CD4-positive, CD25-positive, alpha-beta regulatory T cell (primary cell): ENCODE results near the gene ERCC5. TPM values are rescaled to one million over a fixed set of nuclear protein-coding genes. Genes with fewer than 3 reads are reported as not detected.

Source experiments
- ATAC-seq, 2 donors: fragments of 150-1000 bp; cut with Tn5 transposase; one replicate each; pipeline ENCODE4 v1.10.0; 2021; ENCODE audit warnings: low read depth in 2 of 2, moderate number of reproducible peaks in 2 of 2, moderate library complexity in 1 of 2
- DNase-seq, 3 donors: peaks; one replicate each; pipeline versions ENCODE4 v3.0.0 to v3.0.0-alpha.2; 2012 to 2022; ENCODE audit warnings: mixed read lengths in 1 of 3
- H3K27ac ChIP-seq: one replicate; pipeline ENCODE4 v1.7.0; 2013; ENCODE audit warnings: mild to moderate bottlenecking, low read length; ENCODE audit not compliant: insufficient read depth, poor library complexity, severe bottlenecking
- H3K27me3 ChIP-seq: one replicate; pipeline ENCODE4 v1.7.0; 2013; ENCODE audit warnings: low read length; ENCODE audit not compliant: control insufficient read depth, insufficient read depth
- H3K36me3 ChIP-seq: one replicate; pipeline ENCODE4 v1.7.0; 2013; ENCODE audit warnings: mild to moderate bottlenecking, low read length, moderate library complexity; ENCODE audit not compliant: control insufficient read depth, insufficient read depth
- H3K4me1 ChIP-seq: 2 replicates; pipeline ENCODE4 v1.7.0; 2013; ENCODE audit warnings: mild to moderate bottlenecking, low read length; ENCODE audit not compliant: insufficient read depth, control insufficient read depth, poor library complexity, severe bottlenecking
- H3K4me3 ChIP-seq: one replicate; pipeline ENCODE4 v1.7.0; 2013; ENCODE audit warnings: low read depth, mild to moderate bottlenecking, low read length, moderate library complexity
- H3K9me3 ChIP-seq, 2 experiments: 1 replicate in 1 of 2; 2 replicates in 1 of 2; pipeline ENCODE4 v1.7.0; 2013; ENCODE audit warnings: low read length in 2 of 2, mild to moderate bottlenecking in 1 of 2, moderate library complexity in 1 of 2; ENCODE audit not compliant: control insufficient read depth in 2 of 2
- H3K27ac Mint-ChIP-seq, 3 donors: one replicate each; pipeline ENCODE4 v1.8.0; 2020 to 2022; ENCODE audit warnings: mild to moderate bottlenecking in 3 of 3, mixed read lengths in 3 of 3, moderate library complexity in 2 of 3
- H3K27me3 Mint-ChIP-seq: one replicate; pipeline ENCODE4 v1.8.0; 2022; ENCODE audit warnings: mild to moderate bottlenecking, mixed read lengths
- H3K36me3 Mint-ChIP-seq: one replicate; pipeline ENCODE4 v1.8.0; 2020; ENCODE audit warnings: mixed read lengths
- H3K4me1 Mint-ChIP-seq, 4 donors: one replicate each; pipeline ENCODE4 v1.8.0; 2020 to 2022; ENCODE audit warnings: mixed read lengths in 4 of 4, mild to moderate bottlenecking in 1 of 4
- H3K4me3 Mint-ChIP-seq, 4 donors: one replicate each; pipeline ENCODE4 v1.8.0; 2020 to 2022; ENCODE audit warnings: mild to moderate bottlenecking in 4 of 4, mixed read lengths in 4 of 4, moderate library complexity in 3 of 4
- H3K9me3 Mint-ChIP-seq, 7 donors: one replicate each; pipeline ENCODE4 v1.8.0; 2020 to 2022; ENCODE audit warnings: mixed read lengths in 7 of 7, mild to moderate bottlenecking in 3 of 7, moderate library complexity in 2 of 7
- polyA plus RNA-seq, 4 donors: library from polyadenylated mRNA; unstranded; fragments of 300-500 nt; fragmentation: Illumina TruSeq; gene quantifications; one replicate each; pipeline ENCODE4 v1.2.3, GENCODE V29; 2021
- total RNA-seq: library from RNA; stranded (reverse); gene quantifications from one replicate; pipeline ENCODE4 v1.2.3, GENCODE V29; 2022

Gene ERCC5
- total and polyA plus RNA-seq, 5 donors from 2014 or later: 44.3 to 104 (median 52.4) TPM

- no peaks in the 10 kb centered on the region for H3K9me3 Mint-ChIP-seq
- ATAC-seq: peak; percentile 45 to 48
- peaks cover 7% of the 10 kb centered on the region for H3K27me3 Mint-ChIP-seq
- H3K4me3 Mint-ChIP-seq: peak overlapping the region; percentile 96 to 100 (median 99)
- Histone ChIP-seq H3K36me3 (peaks cover 5% of the 10 kb centered on the region), H3K4me1 (peaks cover 46% of the 10 kb centered on the region), H3K27me3 (no peaks in the 10 kb centered on the region), H3K4me3 (peak overlapping the region; percentile 99), H3K9me3 (no peaks in the 10 kb centered on the region), H3K27ac (peak overlapping the region; percentile 98)
- peak overlapping the region; percentile 99 to 100 (median 100) for H3K27ac Mint-ChIP-seq
- peaks cover 6% of the 10 kb centered on the region for H3K36me3 Mint-ChIP-seq
- H3K4me1 Mint-ChIP-seq: peaks cover 21 to 53% (median 41%) of the 10 kb centered on the region in 4 donors
- DNase-seq: peak; percentile 43 to 77 (median 76)
Measured at GRCh38 chr13:102846261-102847015, 606 bp downstream of the ERCC5 start.

GRCh38 chr13:102847272-102848234, 1.7 kb downstream of the ERCC5 start:
- H3K9me3 Mint-ChIP-seq: no peaks in the 10 kb centered on the region
- Histone ChIP-seq H3K27ac (peak overlapping the region; percentile 98), H3K27me3 (no peaks in the 10 kb centered on the region), H3K4me3 (peak overlapping the region; percentile 99), H3K9me3 (no peaks in the 10 kb centered on the region), H3K36me3 (peaks cover 11% of the 10 kb centered on the region), H3K4me1 (peaks cover 48% of the 10 kb centered on the region)
- DNase-seq (peak in 2 of 3 donors; percentile 59 to 67), ATAC-seq (no peak)
- H3K36me3 Mint-ChIP-seq: peaks cover 6% of the 10 kb centered on the region
- peak overlapping the region; percentile 96 to 100 (median 99) for H3K4me3 Mint-ChIP-seq
- peak overlapping the region; percentile 99 to 100 (median 100) for H3K27ac Mint-ChIP-seq
- peaks cover 21 to 57% (median 46%) of the 10 kb centered on the region in 4 donors for H3K4me1 Mint-ChIP-seq
- peaks cover 7% of the 10 kb centered on the region for H3K27me3 Mint-ChIP-seq

GRCh38 chr13:102848956-102849355, 3.1 kb downstream of the ERCC5 start:
- Histone ChIP-seq H3K36me3 (peaks cover 25% of the 10 kb centered on the region), H3K9me3 (no peaks in the 10 kb centered on the region), H3K4me1 (peaks cover 55% of the 10 kb centered on the region), H3K4me3 (peak overlapping the region; percentile 23), H3K27me3 (no peaks in the 10 kb centered on the region), H3K27ac (peak overlapping the region; percentile 98)
- Mint-ChIP-seq H3K9me3 (no peaks in the 10 kb centered on the region), H3K4me3 (peak overlapping the region in 3 of 4 donors; percentile 1 to 70 (median 66)), H3K27ac (peak overlapping the region in 2 of 3 donors; percentile 36 to 93), H3K4me1 (peaks cover 28 to 69% (median 53%) of the 10 kb centered on the region in 4 donors), H3K27me3 (peaks cover 7% of the 10 kb centered on the region), H3K36me3 (peaks cover 12% of the 10 kb centered on the region)
- DNase-seq (no peak), ATAC-seq (no peak)

- H3K9me3 Mint-ChIP-seq: no peaks in the 10 kb centered on the region
- no peak for DNase-seq
- Histone ChIP-seq H3K36me3 (peaks cover 59% of the 10 kb centered on the region), H3K4me3 (no peak overlapping the region), H3K27me3 (no peaks in the 10 kb centered on the region), H3K27ac (peak overlapping the region; percentile 29), H3K9me3 (no peaks in the 10 kb centered on the region), H3K4me1 (peaks cover 40% of the 10 kb centered on the region)
- no peaks in the 10 kb centered on the region for H3K27me3 Mint-ChIP-seq
- no peak for ATAC-seq
- no peak overlapping the region for H3K27ac Mint-ChIP-seq
- H3K4me3 Mint-ChIP-seq: no peak overlapping the region
- peaks cover 32% of the 10 kb centered on the region for H3K36me3 Mint-ChIP-seq
- H3K4me1 Mint-ChIP-seq: peaks cover 37 to 72% (median 53%) of the 10 kb centered on the region in 4 donors
Measured at GRCh38 chr13:102852556-102852955, 6.7 kb downstream of the ERCC5 start.

GRCh38 chr13:102854675-102855074, 8.8 kb downstream of the ERCC5 start:
- Mint-ChIP-seq H3K9me3 (no peaks in the 10 kb centered on the region), H3K36me3 (peaks cover 45% of the 10 kb centered on the region), H3K27me3 (no peaks in the 10 kb centered on the region), H3K27ac (peak overlapping the region; percentile 78 to 88 (median 86)), H3K4me1 (peaks cover 41 to 55% (median 50%) of the 10 kb centered on the region in 4 donors), H3K4me3 (peak overlapping the region; percentile 52 to 90 (median 72))
- peaks cover 75% of the 10 kb centered on the region for H3K36me3 ChIP-seq
- H3K4me1 ChIP-seq: peaks cover 27% of the 10 kb centered on the region
- peak in 2 of 3 donors; percentile 6 to 57 for DNase-seq
- peak overlapping the region; percentile 40 for H3K4me3 ChIP-seq
- peak overlapping the region; percentile 49 for H3K27ac ChIP-seq
- no peaks in the 10 kb centered on the region for H3K9me3 ChIP-seq
- peak; percentile 47 to 76 for ATAC-seq
- no peaks in the 10 kb centered on the region for H3K27me3 ChIP-seq

DNA sequence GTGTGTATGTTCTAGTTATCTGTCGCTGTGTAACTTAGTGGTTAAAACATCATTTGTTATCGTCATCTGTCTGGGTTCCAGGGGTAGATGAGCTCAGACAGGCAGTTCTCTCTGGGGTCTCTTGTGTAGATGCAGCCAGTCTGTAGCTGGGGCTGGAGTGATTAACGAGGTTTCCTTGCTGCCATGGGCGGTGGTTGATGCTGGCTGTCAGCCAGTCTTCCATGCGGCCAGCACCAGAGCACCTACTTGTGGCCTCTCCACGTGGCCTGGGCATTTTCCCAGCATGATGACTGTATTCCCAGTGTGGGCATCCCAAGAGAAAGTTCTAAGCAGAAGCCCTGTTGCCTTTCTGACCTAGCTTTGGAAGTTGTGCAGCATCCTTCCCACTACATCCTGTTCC, 10.7 kb downstream of the ERCC5 start:
- Mint-ChIP-seq H3K27me3 (no peaks in the 10 kb centered on the region), H3K4me1 (peaks cover 38 to 44% (median 43%) of the 10 kb centered on the region in 4 donors)
- peaks cover 93% of the 10 kb centered on the region for H3K36me3 ChIP-seq

DNA sequence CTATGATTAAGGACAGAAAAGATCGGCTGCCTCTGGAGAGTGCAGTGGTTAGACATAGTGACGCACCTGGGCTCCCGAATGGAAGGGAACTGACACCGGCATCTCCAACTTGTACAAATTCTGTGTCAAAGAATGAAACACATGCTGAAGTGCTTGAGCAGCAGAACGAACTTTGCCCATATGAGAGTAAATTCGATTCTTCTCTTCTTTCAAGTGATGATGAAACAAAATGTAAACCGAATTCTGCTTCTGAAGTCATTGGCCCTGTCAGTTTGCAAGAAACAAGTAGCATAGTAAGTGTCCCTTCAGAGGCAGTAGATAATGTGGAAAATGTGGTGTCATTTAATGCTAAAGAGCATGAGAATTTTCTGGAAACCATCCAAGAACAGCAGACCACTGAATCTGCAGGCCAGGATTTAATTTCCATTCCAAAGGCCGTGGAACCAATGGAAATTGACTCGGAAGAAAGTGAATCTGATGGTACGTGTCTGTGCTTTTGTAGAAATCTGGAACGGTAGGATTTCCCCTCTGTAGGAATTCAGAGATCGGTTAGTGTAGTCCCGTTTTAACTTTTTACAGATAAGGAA, 16.9 kb downstream of the ERCC5 start:
- no peak overlapping the region for H3K27ac ChIP-seq
- H3K27ac Mint-ChIP-seq: peak overlapping the region in 1 of 3 donors; percentile 8
- H3K9me3 Mint-ChIP-seq: no peaks in the 10 kb centered on the region
- peaks cover 11 to 48% (median 29%) of the 10 kb centered on the region in 4 donors for H3K4me1 Mint-ChIP-seq
- peaks cover 11% of the 10 kb centered on the region for H3K4me1 ChIP-seq
- no peaks in the 10 kb centered on the region for H3K27me3 Mint-ChIP-seq
- DNase-seq: no peak
- no peaks in the 10 kb centered on the region for H3K27me3 ChIP-seq
- no peak for ATAC-seq
- H3K4me3 Mint-ChIP-seq: peak overlapping the region in 1 of 4 donors; percentile 22
- no peaks in the 10 kb centered on the region for H3K9me3 ChIP-seq
- peaks cover 98% of the 10 kb centered on the region for H3K36me3 ChIP-seq
- no peak overlapping the region for H3K4me3 ChIP-seq
- H3K36me3 Mint-ChIP-seq: peaks cover 67% of the 10 kb centered on the region

More for the DNA sequence above, 10.7 kb downstream of the ERCC5 start:
- Histone ChIP-seq H3K4me3 (no peak overlapping the region), H3K27me3 (no peaks in the 10 kb centered on the region), H3K4me1 (peaks cover 16% of the 10 kb centered on the region), H3K27ac (no peak overlapping the region), H3K9me3 (no peaks in the 10 kb centered on the region)
- Mint-ChIP-seq H3K27ac (peak overlapping the region in 1 of 3 donors; percentile 37), H3K4me3 (no peak overlapping the region), H3K9me3 (no peaks in the 10 kb centered on the region), H3K36me3 (peaks cover 50% of the 10 kb centered on the region)
- ATAC-seq (no peak), DNase-seq (no peak)
